Inflammatory macrophage treated with lipopolysaccharide for 1 hour (primary cell): ENCODE data around the gene GALNT12.

Experiments
- DNase-seq, 2 donors: peaks; one replicate each; pipeline ENCODE4 v3.0.0-alpha.2; 2020 to 2022

The GALNT12 gene

DNA sequence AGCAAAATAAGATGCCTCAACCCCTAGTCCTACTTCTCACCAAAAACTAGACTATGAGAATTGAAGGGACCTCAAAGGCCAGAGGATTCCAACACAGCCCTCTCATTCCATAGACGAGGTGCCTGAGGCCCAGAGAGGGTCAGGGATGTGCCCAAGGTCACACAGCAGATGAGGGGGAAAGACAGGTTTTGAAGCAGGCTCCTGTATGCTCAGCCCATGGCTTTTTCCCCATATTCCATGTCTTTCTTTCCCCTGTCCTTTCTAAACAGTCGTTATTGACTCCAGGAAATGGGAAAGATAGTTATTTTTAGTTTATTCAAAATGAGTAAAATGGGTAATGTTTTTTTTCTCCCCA is 75.1 kb downstream of the GALNT12 start:
- DNase-seq, result no peak

DNA sequence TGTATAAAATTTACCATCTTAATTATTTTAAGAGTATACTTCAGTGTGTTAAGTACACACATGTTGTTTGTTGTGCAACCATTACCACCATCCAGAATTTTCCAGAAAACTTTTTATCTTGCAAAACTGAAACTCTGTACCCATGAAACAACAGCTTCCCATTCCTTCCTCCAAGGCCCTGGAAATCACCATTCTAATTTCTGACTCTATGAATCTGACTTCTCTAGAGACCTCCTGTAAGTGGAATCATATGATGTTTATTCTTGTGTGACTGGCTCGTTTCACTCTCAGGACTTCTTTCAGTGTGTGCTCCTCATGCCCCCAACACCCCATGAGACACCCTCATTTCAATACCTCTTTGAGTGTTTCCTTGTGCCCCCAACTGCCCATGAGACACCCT is 75.8 kb downstream of the GALNT12 start:
- DNase-seq, result peak; percentile 65 to 79

- no peak for DNase-seq
These were observed 77.4 kb downstream of the GALNT12 start for GRCh38 chr9:98884849-98885248.

GRCh38 chr9:98885575-98886295 is 78.3 kb downstream of the GALNT12 start:
- no peak for DNase-seq

- peak; percentile 70 to 73 for DNase-seq
These were observed 79.3 kb downstream of the GALNT12 start for GRCh38 chr9:98886691-98887229.

DNA sequence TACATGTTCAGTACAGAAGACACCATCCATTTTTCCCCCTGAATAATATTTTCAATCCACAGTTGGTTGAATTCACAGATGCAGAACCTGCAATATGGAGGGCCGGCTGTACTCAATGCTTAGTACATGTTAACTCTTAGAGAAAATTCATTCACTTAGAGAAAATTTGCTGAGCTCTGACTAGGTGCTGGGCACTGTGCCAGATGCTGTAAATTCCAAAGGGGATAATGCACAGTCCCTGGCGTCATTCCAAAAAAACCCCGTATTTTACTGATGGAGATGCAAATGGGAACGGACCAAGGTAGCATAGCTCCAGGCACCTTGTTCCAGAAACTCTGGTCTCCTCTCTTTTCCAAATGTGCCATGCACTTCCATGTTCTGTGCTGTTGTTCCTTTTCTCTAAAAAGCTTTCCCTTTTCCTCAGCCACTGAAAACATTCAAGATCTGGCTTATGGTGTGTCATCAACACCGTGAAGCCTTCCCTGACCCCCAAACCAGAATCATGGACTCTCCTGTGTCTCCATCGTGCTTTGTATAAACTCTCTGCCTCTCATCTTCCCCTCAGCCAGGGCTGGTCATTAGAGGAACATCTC is 80.5 kb downstream of the GALNT12 start:
- DNase-seq, result no peak

DNA sequence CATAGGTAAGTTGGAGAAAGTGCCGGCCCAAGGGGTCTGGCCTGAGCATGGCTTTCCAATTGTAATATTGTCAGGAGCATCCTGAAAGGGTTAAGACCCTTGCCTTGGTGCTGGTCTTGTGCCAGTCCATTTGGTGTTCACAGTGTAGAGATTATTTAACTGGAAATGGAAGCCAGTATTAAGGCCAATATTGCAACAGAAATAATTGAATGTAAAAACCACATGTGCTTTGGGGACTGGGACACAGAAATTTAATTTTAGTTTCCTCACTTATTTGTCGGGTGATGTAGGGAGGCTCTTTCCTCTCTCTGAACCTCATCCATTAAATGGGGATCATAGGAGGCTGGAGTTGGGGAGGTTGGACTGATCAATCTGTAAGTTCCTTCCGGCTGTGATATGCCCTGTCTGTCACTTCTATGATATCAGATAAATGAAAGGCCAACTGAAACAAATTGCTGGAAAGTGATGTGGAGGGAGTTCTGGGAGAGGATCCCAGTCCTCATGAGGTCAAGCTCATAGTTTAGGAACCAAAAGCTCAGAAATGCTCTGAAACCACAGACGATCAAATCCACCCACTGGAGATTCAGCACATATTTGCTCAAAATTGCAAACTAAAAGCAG is 81.4 kb downstream of the GALNT12 start:
- DNase-seq, result no peak

DNA sequence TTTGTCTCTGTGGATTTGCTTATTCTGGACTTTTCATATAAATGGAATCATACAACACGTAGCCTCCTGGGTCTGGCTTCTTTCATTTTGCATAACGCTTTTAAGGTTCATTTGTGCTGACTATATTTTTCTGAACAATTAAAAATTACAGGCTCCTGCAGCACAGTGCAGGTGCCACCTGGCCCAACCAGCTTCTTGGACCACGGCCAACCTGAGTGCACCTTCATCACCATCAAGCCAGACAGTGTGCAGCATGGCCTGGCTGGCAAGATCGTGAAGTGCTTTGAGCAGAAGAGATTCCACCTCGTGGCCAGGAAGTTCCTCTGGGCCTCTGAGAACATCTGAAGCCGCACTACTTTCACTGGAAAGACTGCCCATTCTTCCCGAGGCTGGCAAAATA is 82.8 kb downstream of the GALNT12 start:
- no peak for DNase-seq

- DNase-seq, result no peak
These were observed 84.8 kb downstream of the GALNT12 start for GRCh38 chr9:98892288-98892687.

- no peak for DNase-seq
These were observed 85.2 kb downstream of the GALNT12 start for GRCh38 chr9:98892690-98893089.

DNA sequence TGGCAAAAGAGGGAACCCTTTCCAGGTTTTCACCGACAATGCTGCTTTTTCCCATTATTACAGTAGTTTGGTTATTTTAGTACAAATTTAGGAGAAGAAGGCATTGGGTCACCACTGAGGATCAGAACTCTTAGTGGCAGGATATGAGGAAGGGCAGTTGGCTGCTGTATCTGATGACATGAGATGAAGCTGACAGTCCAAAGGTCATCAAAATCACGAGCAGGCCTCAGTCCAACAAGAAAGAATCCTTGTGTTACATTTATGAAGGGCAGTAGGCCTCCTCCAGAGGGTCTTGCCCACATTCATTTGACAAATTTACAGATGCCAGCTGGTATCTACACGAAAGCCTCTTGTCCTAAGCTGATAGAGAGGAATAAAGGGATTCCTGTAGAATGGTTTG is 86.7 kb downstream of the GALNT12 start:
- no peak for DNase-seq

GRCh38 chr9:98894761-98895160 is 87.3 kb downstream of the GALNT12 start:
- no peak for DNase-seq

DNA sequence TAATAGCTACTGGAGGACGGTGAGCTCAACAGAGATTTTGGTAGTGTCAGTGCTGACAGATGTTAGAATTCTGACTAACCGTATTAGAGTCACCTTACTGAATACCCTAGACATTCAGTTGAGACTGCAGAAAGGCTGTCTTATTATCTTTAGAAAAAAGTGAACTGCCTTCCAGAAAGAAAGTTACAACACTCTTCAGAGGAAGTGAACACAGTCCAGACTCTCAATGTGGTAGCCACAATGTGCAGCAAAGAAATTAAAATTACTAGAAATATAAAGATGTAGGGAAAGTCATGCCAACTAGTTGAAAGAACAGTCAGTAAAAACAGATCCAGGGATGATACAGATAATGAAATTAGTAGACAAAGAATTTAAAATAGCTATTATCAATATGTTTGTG is 89.2 kb downstream of the GALNT12 start:
- DNase-seq, result peak in 1 of 2 donors; percentile 37

DNA sequence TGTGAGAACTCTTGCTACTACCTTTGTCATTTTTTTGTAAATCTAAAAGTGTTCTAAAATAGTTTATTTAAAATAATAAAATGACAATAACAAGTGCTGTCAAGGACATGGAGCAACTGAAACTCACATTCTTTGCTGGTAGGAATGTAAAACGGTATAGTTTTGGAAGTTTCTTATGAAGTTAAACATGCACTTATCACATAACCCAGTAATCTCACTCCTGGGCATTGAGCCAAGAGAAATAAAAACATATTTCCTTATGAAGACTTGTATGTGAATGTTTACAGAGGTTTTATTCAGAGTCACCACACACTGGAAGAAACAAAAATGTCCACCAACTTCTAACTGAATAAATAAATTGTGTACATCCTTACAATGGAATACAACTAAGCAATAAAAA is 90.3 kb downstream of the GALNT12 start:
- DNase-seq, result no peak

DNA sequence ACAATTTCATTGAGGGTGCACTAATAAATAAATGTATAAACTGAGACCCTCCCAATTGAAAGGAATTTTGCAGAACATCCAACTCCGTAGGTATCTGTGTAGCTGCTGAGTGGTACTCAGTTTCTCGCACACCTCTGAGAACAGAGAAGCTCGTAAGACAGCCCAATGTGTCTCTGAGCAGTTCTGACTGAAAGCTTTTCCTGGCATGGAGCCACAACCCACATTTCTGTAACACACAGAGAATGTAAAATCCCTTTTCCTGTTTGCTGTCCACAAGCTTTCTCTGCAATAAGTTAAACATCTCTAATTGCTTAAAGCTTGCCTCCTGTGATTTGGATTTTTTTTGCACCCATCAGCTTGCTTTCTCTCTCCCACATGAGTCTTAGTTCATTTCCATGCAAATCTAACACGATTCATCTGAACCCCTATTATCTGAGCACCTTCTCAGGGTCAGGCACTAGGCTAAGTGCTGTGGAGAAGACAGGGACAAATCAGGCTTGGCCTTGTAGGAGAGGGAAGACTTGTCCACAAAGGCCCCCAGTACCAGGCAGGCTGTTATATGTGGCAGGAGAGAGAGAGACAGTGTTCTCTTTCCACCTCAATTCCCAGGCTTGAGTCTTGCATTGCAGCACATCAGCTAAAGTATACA is 92.1 kb downstream of the GALNT12 start:
- peak; percentile 43 to 56 for DNase-seq
